ENCODE results near the gene AGTRAP. TPM values are rescaled to one million over a fixed set of nuclear protein-coding genes. Genes with fewer than 3 reads are reported as not detected.
A peak's percentile ranks its signal among the peaks of the same experiment; 100 is the strongest.

Gene AGTRAP
- total and polyA plus RNA-seq, 9 of the 15 experiments (the other 6 are each of a cell fraction or from before 2014, with no cell fraction given), result 26.8 to 105 (median 57.5) TPM

DNA sequence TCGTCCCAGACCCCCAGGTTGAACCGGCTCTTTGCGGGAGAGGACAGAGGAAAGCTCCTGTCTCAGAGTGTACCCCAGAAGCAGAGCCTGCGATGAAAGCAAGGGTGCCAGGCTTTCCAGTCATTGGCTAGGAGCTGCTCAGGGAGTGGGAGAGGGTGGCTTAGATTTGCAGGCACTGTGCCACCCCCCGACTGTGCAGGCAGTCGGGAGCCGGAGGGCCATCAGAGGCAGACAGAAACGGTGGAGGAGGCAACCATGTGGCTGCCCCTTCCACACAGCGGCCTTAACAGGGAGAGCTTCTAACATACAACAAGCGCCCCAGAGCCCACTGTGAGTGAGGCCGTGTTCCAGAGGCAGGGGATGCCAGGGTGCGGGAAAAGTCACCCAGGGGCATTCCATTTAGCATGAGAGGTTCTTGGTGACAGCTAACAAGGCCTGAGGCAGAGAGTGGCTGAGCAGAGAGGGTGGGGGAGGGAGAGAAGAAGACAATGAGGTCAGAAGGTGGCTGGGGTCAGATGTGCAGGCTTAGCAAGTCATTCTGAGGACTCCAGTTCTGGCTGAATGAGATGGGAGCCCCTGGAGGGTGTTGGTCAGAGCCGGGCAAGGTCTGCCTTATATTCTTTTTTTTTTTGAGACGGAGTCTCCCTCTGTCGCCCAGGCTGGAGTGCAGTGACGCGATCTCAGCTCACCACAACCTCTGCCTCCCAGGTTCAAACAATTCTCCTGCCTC is 16.6 kb downstream of the AGTRAP start (continued):
- TF ChIP-seq, protein P1, sequence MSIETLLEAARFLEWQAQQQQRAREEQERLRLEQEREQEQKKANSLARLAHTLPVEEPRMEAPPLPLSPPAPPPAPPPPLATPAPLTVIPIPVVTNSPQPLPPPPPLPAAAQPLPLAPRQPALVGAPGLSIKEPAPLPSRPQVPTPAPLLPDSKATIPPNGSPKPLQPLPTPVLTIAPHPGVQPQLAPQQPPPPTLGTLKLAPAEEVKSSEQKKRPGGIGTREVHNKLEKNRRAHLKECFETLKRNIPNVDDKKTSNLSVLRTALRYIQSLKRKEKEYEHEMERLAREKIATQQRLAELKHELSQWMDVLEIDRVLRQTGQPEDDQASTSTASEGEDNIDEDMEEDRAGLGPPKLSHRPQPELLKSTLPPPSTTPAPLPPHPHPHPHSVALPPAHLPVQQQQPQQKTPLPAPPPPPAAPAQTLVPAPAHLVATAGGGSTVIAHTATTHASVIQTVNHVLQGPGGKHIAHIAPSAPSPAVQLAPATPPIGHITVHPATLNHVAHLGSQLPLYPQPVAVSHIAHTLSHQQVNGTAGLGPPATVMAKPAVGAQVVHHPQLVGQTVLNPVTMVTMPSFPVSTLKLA (conservative IDR thresholded peaks at IDR 0.05), result peak in 1 of 2 experiments; percentile 11; a peak in 1 of 4 replicates
- TF ChIP-seq CTBP1 (IDR thresholded peaks at IDR 0.05; ENCODE audit: borderline replicate concordance) (no peak), BRF1 (IDR thresholded peaks at IDR 0.05; ENCODE audit: borderline replicate concordance, extremely low read depth, insufficient read length) (no peak), BCL6 (CRISPR knock-in tag; IDR thresholded peaks at IDR 0.05) (no peak), CEBPG (CRISPR knock-in tag; IDR thresholded peaks at IDR 0.05) (no peak), CEBPG (tag; conservative IDR thresholded peaks at IDR 0.05 in 1 of 2, IDR thresholded peaks at IDR 0.05 in 1 of 2) (no peak), CHD1 (IDR thresholded peaks at IDR 0.05; ENCODE audit: low read length) (no peak), GATAD2A (IDR thresholded peaks at IDR 0.05) (no peak), ZC3H4 (CRISPR knock-in tag; IDR thresholded peaks at IDR 0.05; ENCODE audit: borderline replicate concordance) (no peak), BMI1 (IDR thresholded peaks at IDR 0.05; ENCODE audit: low read length) (no peak), PRMT5 (CRISPR knock-in tag; IDR thresholded peaks at IDR 0.05) (no peak), DPF2 (IDR thresholded peaks at IDR 0.05) (peak; percentile 78), EZH2 (IDR thresholded peaks at IDR 0.05; ENCODE audit: borderline replicate concordance, low read depth, low read length) (no peak), ZNF707 (CRISPR knock-in tag; conservative IDR thresholded peaks at IDR 0.05) (no peak), RAD51 (IDR thresholded peaks at IDR 0.05; ENCODE audit: borderline replicate concordance, low read depth) (no peak), ZEB2 (IDR thresholded peaks at IDR 0.05) (no peak), ETS2 (tag; IDR thresholded peaks at IDR 0.05; ENCODE audit: borderline replicate concordance, poor library complexity, severe bottlenecking) (no peak), ZNF140 (CRISPR knock-in tag; IDR thresholded peaks at IDR 0.05) (no peak), NEUROD1 (IDR thresholded peaks at IDR 0.05; ENCODE audit: borderline replicate concordance, low read depth, low read length, partially characterized antibody) (no peak), RFX1 (IDR thresholded peaks at IDR 0.05) (no peak), JUND (IDR thresholded peaks at IDR 0.05; ENCODE audit: borderline replicate concordance, low read depth, low read length) (peak; percentile 47; the same call in 1 of the 2 replicates), JUND (tag; IDR thresholded peaks at IDR 0.05; ENCODE audit: borderline replicate concordance, low read depth, low read length) (peak; percentile 40; the same call in 1 of the 3 replicates), BHLHE40 (IDR thresholded peaks at IDR 0.05; ENCODE audit: low read length) (no peak)
- TF ChIP-seq, protein P2, sequence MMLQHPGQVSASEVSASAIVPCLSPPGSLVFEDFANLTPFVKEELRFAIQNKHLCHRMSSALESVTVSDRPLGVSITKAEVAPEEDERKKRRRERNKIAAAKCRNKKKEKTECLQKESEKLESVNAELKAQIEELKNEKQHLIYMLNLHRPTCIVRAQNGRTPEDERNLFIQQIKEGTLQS (IDR thresholded peaks at IDR 0.05), result peak; percentile 62
- TF ChIP-seq, protein P2 (CRISPR knock-in tag; conservative IDR thresholded peaks at IDR 0.05), result no peak
- TF ChIP-seq, protein P3, sequence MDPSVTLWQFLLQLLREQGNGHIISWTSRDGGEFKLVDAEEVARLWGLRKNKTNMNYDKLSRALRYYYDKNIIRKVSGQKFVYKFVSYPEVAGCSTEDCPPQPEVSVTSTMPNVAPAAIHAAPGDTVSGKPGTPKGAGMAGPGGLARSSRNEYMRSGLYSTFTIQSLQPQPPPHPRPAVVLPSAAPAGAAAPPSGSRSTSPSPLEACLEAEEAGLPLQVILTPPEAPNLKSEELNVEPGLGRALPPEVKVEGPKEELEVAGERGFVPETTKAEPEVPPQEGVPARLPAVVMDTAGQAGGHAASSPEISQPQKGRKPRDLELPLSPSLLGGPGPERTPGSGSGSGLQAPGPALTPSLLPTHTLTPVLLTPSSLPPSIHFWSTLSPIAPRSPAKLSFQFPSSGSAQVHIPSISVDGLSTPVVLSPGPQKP (CRISPR knock-in tag; IDR thresholded peaks at IDR 0.05), result no peak
